22Rv1 (cell line): Measurements from ENCODE around the gene RNF180.

Experiments
- CTCF ChIP-seq: fragments of 450-650 bp; IDR thresholded peaks from 2 replicates; pipeline ENCODE4 v1.5.1; 2017; ENCODE audit warnings: mild to moderate bottlenecking
- ZFX ChIP-seq: fragments of 450-650 bp; IDR thresholded peaks from 2 replicates; pipeline ENCODE4 v1.6.1; 2017; ENCODE audit warnings: antibody characterized with exemption, borderline replicate concordance

GRCh38 chr5:64199425-64199824 lies 33.8 kb downstream of the RNF180 start:
- no peak for TF ChIP-seq CTCF
- no peak for TF ChIP-seq ZFX
